Frontal cortex (tissue), 4 donors: Measurements from ENCODE around the gene CYP26B1. TPM values are rescaled to one million over a fixed set of nuclear protein-coding genes. Genes with fewer than 3 reads are reported as not detected.

Experiments used
- DNase-seq, 2 donors: peaks; one replicate each; pipeline ENCODE4 v3.0.0; 2012; ENCODE audit warnings: low spot score in 2 of 2
- FAIRE-seq: peaks from 2 replicates; lab custom pipeline; 2012; peaks lifted over from hg19 to GRCh38; lab: Jason Lieb, UNC
- total RNA-seq: library from RNA; depleted of rRNA; stranded (reverse); fragments of >200 nt; gene quantifications from one replicate; pipeline ENCODE4 v1.2.3, GENCODE V29; 2014
- donor health status: control.
- donor health status: control.
- donor health status: control.

The CYP26B1 gene, protein sequence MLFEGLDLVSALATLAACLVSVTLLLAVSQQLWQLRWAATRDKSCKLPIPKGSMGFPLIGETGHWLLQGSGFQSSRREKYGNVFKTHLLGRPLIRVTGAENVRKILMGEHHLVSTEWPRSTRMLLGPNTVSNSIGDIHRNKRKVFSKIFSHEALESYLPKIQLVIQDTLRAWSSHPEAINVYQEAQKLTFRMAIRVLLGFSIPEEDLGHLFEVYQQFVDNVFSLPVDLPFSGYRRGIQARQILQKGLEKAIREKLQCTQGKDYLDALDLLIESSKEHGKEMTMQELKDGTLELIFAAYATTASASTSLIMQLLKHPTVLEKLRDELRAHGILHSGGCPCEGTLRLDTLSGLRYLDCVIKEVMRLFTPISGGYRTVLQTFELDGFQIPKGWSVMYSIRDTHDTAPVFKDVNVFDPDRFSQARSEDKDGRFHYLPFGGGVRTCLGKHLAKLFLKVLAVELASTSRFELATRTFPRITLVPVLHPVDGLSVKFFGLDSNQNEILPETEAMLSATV
- 0.82 TPM for total RNA-seq

- FAIRE-seq (no peak), DNase-seq (peak in 1 of 2 donors; percentile 80)
Measured at GRCh38 chr2:72147303-72147971, at the start of gene CYP26B1. Gene CYP26B1 (minus strand): TSS chr2:72147862. CDS start chr2:72147834, 28 bp downstream.

- DNase-seq (no peak), FAIRE-seq (no peak)
Measured at GRCh38 chr2:72193723-72194122, 46.1 kb upstream of the CYP26B1 start.

DNA sequence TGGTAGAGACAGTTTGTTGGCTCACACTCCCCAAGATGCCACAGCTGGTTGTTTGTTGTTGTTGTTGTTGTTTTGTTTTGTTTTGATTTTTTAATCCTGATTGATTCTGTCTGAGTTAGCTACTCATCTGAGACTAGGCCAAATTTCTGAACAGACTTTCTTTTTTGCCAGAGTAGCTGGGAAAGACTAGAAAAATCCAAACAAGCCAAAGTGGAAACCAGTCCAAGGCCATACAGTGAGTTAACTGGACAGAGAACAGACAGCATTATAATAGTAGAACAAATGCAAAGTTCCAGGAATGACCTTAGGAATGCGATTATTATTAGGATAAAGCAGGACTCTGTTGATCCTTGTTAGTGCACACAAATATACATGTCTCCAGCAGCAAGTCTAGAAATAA, 43.8 kb upstream of the CYP26B1 start:
- no peak for FAIRE-seq
- DNase-seq = no peak

DNA sequence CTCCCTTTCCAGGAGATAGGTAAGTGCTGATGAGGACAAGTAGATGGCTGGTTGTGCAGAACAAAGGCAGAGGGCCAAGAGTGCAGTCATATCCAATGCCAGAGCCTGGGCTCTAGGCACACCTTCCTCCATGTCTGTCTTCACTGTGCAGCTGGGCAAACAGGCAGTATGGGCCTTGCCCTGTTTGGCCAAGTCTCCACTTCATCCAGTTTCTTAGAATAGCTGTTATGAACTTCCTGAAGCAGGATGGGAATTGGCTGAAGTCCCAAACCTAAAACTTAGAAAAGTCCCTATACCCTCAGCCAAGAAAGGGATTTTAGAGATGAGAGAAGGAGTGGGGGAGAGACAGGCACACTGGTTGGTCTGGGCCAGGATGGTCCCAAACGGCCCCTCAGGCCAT, 37.5 kb upstream of the CYP26B1 start:
- DNase-seq (no peak), FAIRE-seq (no peak)

GRCh38 chr2:72183466-72183865, 35.8 kb upstream of the CYP26B1 start:
- DNase-seq (no peak), FAIRE-seq (no peak)

- FAIRE-seq (no peak), DNase-seq (no peak)
Measured at GRCh38 chr2:72183016-72183415, 35.4 kb upstream of the CYP26B1 start.

DNA sequence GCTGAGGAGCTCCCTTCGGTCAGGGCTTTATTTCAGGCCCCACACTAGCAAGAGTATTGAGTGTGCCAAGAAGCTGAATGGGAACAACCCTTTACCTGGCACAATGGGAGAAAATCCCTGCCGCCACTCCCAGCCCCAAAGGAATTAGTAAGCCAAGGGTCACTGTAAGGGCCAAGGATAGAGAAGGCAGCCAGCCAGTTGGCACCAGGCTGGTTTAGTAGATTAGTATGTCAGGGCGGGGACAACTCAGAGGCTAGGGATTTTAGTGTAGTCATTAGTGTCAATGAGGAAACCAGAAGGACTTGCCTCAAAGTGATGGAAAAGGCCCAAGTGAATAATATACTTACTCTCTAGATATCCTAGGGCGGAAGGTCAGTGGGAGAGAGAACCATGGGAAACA, 34.9 kb upstream of the CYP26B1 start:
- DNase-seq = no peak
- no peak for FAIRE-seq

GRCh38 chr2:72181616-72182015, 34.0 kb upstream of the CYP26B1 start:
- FAIRE-seq (no peak), DNase-seq (no peak)

DNA sequence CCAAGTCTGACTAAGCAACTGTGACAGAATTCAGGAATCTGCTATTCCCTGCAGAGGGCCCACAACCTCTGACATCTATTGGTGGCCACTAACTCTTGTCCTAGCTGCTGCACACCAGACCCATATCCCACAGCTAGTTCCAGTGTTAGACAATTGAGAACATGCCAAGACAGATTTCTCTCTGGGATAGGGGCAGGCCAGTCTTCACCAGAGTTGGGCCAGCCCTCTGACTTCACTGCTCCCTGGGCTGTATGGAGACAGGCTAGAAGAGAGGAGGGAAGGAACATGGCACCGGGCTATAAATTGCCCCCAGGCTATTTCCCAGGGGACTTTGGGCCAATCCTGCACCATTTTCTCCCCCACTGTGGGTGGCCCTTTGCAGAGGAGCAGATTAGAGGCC, 32.7 kb upstream of the CYP26B1 start:
- FAIRE-seq = no peak
- no peak for DNase-seq

GRCh38 chr2:72178551-72178950, 30.9 kb upstream of the CYP26B1 start:
- DNase-seq (no peak), FAIRE-seq (no peak)

GRCh38 chr2:72176281-72176680, 28.6 kb upstream of the CYP26B1 start:
- DNase-seq = no peak
- no peak for FAIRE-seq

DNA sequence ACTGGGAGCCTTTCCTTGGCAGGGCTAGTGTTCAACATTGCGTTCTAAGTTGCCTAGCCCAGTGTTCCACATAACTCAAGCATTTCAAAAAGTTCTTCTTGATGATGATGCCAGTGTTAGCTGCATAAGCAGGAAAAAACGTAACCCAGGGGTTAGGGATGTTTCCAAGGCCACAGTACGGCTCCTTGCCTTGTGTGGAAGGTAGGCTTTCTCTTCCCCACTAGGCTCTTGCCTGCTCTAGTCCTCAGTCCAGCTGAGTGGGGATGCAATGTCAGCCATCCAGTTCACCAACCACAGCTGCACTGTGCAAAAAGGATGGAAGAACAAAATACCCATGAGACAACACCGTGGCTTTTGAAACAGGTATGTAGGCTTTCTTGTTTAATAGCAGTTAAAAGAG, 28.0 kb upstream of the CYP26B1 start:
- no peak for FAIRE-seq
- no peak for DNase-seq

DNA sequence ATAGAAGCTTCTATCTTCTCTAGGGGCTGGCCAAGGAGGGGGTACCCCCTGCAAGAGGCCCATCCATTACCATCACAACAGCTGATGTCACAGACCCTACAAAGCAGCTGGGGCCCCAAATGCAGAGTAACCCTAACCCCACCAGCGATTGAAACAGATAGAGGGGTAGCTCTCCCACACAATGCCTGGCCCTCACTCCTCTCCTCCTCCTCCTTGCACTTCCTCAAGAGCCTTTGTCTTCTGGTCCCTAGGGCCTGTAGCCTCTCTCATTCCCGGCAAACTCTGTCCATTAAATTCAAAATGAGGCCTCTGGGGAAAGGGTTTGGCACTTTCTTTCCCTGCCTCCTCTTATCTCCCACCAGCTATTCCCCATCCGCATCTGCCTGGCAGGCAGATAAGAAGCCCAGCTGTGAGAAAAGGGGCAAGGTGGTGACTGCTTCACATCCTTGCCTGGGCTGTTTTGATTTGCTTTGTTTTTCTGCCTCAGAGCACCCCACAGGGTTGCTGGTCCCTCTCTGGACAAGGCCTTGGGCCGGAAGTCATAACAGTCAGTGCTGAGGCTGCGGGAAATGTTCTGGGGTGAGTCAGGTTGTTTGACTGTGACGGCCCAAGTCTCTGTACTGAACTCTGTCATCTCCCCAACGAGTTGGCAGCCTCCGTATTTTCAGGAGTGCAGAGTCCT, 26.1 kb upstream of the CYP26B1 start:
- no peak for FAIRE-seq
- DNase-seq = no peak

- no peak for DNase-seq
- FAIRE-seq = no peak
Measured at GRCh38 chr2:72172478-72172877, 24.8 kb upstream of the CYP26B1 start.

DNA sequence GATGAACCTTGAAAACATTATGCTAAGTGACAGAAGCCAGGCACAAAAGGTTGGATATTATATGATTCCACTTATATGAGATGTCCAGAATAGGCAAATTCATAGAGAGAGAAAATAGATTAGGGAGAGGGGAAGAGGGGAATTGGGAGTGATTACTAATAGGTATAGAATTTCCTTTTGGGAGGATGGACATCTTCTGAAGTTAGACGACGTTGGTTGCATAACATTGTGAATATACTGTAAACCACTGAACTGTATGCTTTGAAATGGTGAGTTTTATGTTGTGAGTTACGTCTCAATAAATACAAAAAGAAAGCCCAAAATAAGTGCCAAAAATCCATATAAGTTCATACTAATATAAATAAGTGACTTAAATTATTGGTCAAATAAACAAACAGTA, 18.6 kb upstream of the CYP26B1 start:
- no peak for DNase-seq
- FAIRE-seq = no peak

DNA sequence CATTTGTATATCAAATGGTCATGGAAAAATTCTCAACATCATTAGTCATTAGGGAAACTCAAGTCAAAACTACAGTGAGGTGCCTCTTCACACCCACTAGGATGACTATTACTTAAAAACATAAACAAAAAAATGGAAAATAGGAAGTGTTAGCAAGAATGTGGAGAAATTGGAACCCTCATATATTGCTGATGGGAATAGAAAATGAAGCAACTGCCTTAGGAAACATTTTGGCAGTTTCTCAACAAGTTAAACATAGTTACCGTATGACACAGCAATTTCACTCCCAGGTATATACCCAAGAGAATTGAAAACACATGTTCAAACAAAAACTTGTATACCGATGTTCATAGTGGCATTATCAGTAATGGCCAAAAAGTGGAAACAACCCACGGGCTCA, 18.1 kb upstream of the CYP26B1 start:
- DNase-seq (no peak), FAIRE-seq (no peak)

GRCh38 chr2:72162574-72162973, 14.9 kb upstream of the CYP26B1 start:
- no peak for FAIRE-seq
- DNase-seq = no peak

- no peak for DNase-seq
Measured at GRCh38 chr2:72159211-72159993, 11.7 kb upstream of the CYP26B1 start.

DNA sequence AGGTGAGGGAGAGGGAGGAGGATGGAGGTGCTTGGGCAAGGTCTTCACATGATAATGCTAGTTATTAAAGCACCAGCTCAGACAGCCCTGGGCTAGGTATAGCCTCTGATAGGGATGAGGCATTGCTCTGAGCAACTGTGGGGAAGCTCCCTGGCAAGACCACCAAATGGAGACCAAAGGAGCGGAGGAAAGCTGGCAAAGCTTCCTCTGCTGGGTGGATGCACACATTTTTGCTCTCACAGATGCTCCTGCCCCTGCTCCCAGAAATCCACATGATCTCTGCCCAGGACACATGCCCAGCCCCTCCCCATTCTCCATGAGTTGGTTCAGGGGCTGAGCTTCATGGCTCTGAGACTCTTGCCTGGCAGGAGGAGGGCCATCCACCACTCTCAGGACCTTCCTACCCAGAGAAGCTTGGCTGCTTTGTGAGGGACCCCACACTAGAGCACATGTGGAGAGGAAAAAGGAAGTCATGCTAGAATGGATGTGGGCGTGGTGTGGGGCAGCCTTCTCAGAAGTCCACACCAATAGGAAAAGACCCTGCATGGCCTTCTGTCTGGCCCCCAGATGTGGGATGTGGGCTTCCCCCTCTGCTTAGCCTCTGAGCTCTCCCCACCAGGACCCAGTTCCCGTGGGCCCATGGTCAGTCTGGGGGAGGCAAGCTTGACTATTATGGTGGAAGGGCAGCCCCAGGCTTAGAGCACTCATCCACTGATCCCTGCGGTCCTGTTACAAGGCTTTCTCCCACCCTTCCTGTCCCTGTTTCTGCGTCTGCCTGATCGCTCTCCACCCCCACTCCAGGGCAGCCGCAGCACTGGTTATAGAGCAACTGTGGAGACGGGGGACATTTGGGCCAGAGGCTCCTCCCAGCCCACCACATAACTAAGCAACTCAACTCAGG, 10.5 kb upstream of the CYP26B1 start:
- no peak for FAIRE-seq
- no peak for DNase-seq

More at GRCh38 chr2:72159211-72159993, 11.7 kb upstream of the CYP26B1 start:
- FAIRE-seq = no peak
